GM19035 (cell line): ENCODE measurements around the gene GPR3.
A peak's percentile ranks its signal among the peaks of the same experiment; 100 is the strongest.
"Not testable (repeated sequence)": the region's sequence is repeated elsewhere in the genome, so short reads cannot be mapped to it uniquely, and the experiment has no call there.

Source experiments
- ATAC-seq: cut with Tn5 transposase; IDR thresholded peaks from one replicate; pipeline ENCODE4 v1.9.1; 2021; ENCODE audit not compliant: unreplicated experiment

Gene GPR3

GRCh38 chr1:27418326-27419185 is 26.1 kb downstream of the GPR3 start:
- ATAC-seq = peak; percentile 71

- no peak for ATAC-seq
Observed at GRCh38 chr1:27423709-27424108, 31.3 kb downstream of the GPR3 start.

GRCh38 chr1:27427329-27427728 is 34.9 kb downstream of the GPR3 start:
- ATAC-seq = no peak

- no peak for ATAC-seq
Observed at GRCh38 chr1:27427816-27428315, 35.4 kb downstream of the GPR3 start.

GRCh38 chr1:27428316-27429028 is 36.0 kb downstream of the GPR3 start:
- no peak for ATAC-seq

GRCh38 chr1:27429029-27429425 is 36.6 kb downstream of the GPR3 start:
- no peak for ATAC-seq

GRCh38 chr1:27430903-27431600 is 38.6 kb downstream of the GPR3 start:
- ATAC-seq = no peak

- no peak for ATAC-seq
Observed at GRCh38 chr1:27431601-27431940, 39.1 kb downstream of the GPR3 start.

GRCh38 chr1:27432725-27433124 is 40.3 kb downstream of the GPR3 start:
- not testable (repeated sequence) for ATAC-seq

- ATAC-seq = no peak
Observed at GRCh38 chr1:27433706-27434105, 41.3 kb downstream of the GPR3 start.

GRCh38 chr1:27435566-27436203 is 43.3 kb downstream of the GPR3 start:
- no peak for ATAC-seq

GRCh38 chr1:27436204-27437159 is 44.1 kb downstream of the GPR3 start:
- ATAC-seq = no peak

- ATAC-seq = no peak
Observed at GRCh38 chr1:27438621-27439061, 46.2 kb downstream of the GPR3 start.

- no peak for ATAC-seq
Observed at GRCh38 chr1:27439150-27439549, 46.7 kb downstream of the GPR3 start.

- no peak for ATAC-seq
Observed at GRCh38 chr1:27444632-27445031, 52.2 kb downstream of the GPR3 start.
